OCI-LY3 (cell line): ENCODE results near the gene GAMT.

Source experiments
- H2AFZ ChIP-seq: fragments of 200-600, 300-600 bp; shearing (Covaris generic); 2 replicates; pipeline ENCODE4 v1.6.0; 2014; ENCODE audit warnings: antibody characterized with exemption, low read depth, low read length
- H3K27ac ChIP-seq: fragments of 200-600, 300-600 bp; sonication (generic); 2 replicates; pipeline ENCODE4 v1.5.1; 2014; ENCODE audit warnings: mild to moderate bottlenecking, low read length, moderate library complexity, mixed read lengths
- H3K27me3 ChIP-seq: fragments of 200-600, 300-600 bp; sonication (generic); 2 replicates; pipeline ENCODE4 v1.6.1; 2014; ENCODE audit warnings: low read depth, low read length, mixed read lengths
- H3K36me3 ChIP-seq: fragments of 200-600, 300-600 bp; sonication (generic); replicated peaks from 2 replicates; pipeline ENCODE3; 2014; ENCODE audit warnings: low read depth, low read length, mixed read lengths
- H3K4me1 ChIP-seq: fragments of 300-600, 200-600 bp; sonication (generic); 2 replicates; pipeline ENCODE4 v1.6.1; 2014; ENCODE audit warnings: low read length, mixed read lengths
- H3K4me2 ChIP-seq: fragments of 200-600, 300-600 bp; sonication (generic); 2 replicates; pipeline ENCODE4 v1.6.1; 2014; ENCODE audit warnings: low read length, mixed read lengths
- H3K4me3 ChIP-seq: fragments of 300-600, 200-600 bp; sonication (generic); 2 replicates; pipeline ENCODE4 v1.5.1; 2014; ENCODE audit warnings: antibody characterized with exemption, mild to moderate bottlenecking, low read length, moderate library complexity
- H3K79me2 ChIP-seq: fragments of 300-600, 200-600 bp; shearing (Covaris generic); 2 replicates; pipeline ENCODE4 v1.6.1; 2014; ENCODE audit warnings: mild to moderate bottlenecking, low read length, mixed read lengths
- H3K9ac ChIP-seq: fragments of 300-600, 200-600 bp; shearing (Covaris generic); 2 replicates; pipeline ENCODE4 v1.6.0; 2014; ENCODE audit warnings: mild to moderate bottlenecking, low read length, moderate library complexity
- H3K9me3 ChIP-seq: fragments of 200-600, 300-600 bp; shearing (Covaris generic); 2 replicates; pipeline ENCODE4 v1.6.1; 2014; ENCODE audit warnings: low read length, mixed read lengths; ENCODE audit not compliant: insufficient read depth
- H4K20me1 ChIP-seq: fragments of 200-600, 300-600 bp; sonication (generic); 2 replicates; pipeline ENCODE4 v1.6.1; 2016; ENCODE audit warnings: low read length, mixed read lengths; ENCODE audit not compliant: insufficient read depth
- EZH2phosphoT487 ChIP-seq: fragments of 200-600 bp; shearing (Covaris generic); IDR thresholded peaks from 2 replicates; pipeline ENCODE4 v1.6.1; 2018; ENCODE audit warnings: antibody characterized with exemption, mixed run types, low read depth
- TF ChIP-seq, protein P1 (sequence below): fragments of 200-600, 300-600 bp; sonication (generic); IDR thresholded peaks from 2 replicates; pipeline ENCODE4 v1.5.1; 2014; ENCODE audit warnings: antibody characterized with exemption, low read length, low read depth

Gene GAMT

DNA sequence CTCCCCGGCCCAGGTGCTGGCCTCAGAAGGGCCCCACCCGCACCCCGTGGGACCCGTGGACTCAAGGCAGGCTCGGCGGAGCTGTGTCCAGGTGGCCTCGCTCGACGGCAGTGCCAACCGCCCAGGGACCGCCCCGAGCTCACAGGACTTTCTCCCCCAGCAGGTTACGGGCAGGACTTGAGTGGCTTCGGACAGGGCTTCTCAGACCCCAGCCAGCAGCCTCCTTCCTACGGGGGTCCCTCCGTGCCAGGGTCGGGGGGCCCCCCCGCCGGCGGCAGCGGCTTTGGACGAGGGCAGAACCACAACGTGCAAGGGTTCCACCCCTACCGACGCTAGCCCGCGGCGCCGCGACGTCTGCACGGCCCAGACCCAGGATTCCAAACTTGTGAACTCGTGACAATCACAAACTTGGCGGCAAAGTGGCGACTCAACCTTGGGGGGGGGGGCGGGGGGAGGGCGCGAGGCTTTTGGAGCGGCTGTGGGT is 33.3 kb upstream of the GAMT start:
- Histone ChIP-seq H4K20me1 (peaks cover 36% of the 10 kb centered on the region), H3K4me2 (no peak overlapping the region), H3K9me3 (no peaks in the 10 kb centered on the region), H3K9ac (no peak overlapping the region), H3K79me2 (peaks cover 51% of the 10 kb centered on the region), H3K4me3 (no peak overlapping the region), H3K27ac (no peak overlapping the region), H3K4me1 (peaks cover 13% of the 10 kb centered on the region), H2AFZ (no peak overlapping the region), H3K36me3 (peaks cover 56% of the 10 kb centered on the region), H3K27me3 (no peaks in the 10 kb centered on the region)
- no peak for TF ChIP-seq EZH2phosphoT487
- TF ChIP-seq, protein P1, sequence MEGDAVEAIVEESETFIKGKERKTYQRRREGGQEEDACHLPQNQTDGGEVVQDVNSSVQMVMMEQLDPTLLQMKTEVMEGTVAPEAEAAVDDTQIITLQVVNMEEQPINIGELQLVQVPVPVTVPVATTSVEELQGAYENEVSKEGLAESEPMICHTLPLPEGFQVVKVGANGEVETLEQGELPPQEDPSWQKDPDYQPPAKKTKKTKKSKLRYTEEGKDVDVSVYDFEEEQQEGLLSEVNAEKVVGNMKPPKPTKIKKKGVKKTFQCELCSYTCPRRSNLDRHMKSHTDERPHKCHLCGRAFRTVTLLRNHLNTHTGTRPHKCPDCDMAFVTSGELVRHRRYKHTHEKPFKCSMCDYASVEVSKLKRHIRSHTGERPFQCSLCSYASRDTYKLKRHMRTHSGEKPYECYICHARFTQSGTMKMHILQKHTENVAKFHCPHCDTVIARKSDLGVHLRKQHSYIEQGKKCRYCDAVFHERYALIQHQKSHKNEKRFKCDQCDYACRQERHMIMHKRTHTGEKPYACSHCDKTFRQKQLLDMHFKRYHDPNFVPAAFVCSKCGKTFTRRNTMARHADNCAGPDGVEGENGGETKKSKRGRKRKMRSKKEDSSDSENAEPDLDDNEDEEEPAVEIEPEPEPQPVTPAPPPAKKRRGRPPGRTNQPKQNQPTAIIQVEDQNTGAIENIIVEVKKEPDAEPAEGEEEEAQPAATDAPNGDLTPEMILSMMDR = no peak

DNA sequence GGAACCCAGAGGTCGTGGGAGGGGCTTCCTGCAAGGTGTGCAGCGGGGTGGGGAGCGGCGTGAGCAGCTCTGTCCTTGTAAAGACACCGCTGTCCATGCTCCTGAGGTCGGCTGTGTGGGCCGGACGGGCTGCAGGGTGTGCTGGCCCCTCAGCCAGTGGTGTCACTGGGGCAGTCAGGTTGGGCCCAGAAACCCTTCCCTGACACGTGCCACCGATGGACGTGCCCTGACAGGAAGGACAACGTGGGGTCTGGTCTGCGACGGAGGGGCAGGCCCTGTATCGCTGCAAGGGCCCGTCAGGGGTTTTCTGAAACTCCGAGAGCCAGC is 32.7 kb upstream of the GAMT start:
- H3K36me3 ChIP-seq = peaks cover 56% of the 10 kb centered on the region
- H3K4me3 ChIP-seq = no peak overlapping the region
- H3K27ac ChIP-seq = no peak overlapping the region
- peaks cover 36% of the 10 kb centered on the region for H4K20me1 ChIP-seq
- peaks cover 9% of the 10 kb centered on the region; the same call in 1 of the 2 replicates for H3K4me1 ChIP-seq
- H3K27me3 ChIP-seq = no peaks in the 10 kb centered on the region
- no peaks in the 10 kb centered on the region for H3K9me3 ChIP-seq
- TF ChIP-seq EZH2phosphoT487 = no peak
- TF ChIP-seq, protein P1 = no peak
- H3K4me2 ChIP-seq = no peak overlapping the region
- no peak overlapping the region for H3K9ac ChIP-seq
- H2AFZ ChIP-seq = no peak overlapping the region
- peaks cover 51% of the 10 kb centered on the region for H3K79me2 ChIP-seq

DNA sequence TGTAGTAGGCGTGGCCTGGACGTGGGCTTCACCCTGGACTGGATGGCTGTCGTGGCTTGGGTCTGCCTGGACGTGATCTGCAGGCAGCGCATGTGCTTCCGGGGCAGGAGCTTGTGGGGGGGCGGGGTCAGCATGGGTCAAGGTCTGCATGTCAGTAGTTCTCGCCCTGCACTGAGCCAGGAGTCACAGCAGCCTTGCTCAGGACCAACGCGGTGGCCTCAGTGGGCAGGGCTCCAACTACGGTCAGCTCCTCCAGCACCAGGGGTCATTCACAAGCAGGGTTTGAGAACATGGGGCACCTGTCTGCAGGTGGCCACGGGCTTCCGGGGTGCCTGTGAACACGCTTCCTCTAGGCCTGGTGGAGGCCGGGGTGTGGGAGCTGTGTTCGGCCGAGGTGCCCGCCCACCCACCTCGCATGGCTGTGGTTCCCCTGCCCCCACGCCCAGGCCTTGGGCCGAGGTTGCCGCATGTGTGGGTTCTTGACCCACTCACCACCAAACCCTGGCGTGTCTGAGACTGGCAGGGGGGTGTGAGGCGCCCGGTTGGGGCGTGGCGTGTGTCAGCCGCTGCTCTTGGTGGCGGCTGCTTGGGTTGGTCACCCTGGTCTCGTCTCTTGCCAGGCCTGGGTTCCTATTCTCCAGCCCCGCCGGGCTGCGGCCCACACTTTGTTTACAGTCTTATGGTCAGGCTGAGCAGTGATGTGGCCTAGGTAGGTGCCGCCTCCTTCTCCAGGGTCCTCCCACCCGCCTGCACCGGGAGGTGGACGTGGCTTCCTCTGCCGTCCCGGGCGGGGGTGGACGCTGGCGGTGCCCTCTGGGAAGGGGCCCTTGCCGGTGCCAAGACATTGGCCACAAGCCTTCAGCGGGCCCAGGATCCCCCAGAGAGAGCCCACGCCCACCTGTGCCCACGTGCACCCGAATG is 32.0 kb upstream of the GAMT start:
- H3K36me3 ChIP-seq = peaks cover 60% of the 10 kb centered on the region
- no peak overlapping the region for H3K4me2 ChIP-seq

DNA sequence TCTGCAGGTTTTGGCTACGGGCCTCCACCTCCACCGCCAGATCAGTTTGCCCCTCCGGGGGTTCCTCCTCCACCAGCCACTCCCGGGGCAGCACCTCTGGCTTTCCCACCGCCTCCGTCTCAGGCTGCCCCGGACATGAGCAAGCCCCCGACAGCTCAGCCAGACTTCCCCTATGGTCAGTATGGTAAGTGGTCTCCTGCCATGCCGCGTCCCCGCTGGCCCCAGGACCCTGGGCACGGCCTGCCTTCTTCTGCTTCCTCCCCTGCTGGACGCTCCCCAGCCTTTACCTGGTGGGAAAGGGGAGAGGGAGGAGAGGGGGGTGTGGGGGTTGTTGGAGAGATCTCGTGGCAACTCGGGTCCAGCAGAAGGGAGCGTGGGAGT is 31.2 kb upstream of the GAMT start:
- no peak overlapping the region for H3K4me3 ChIP-seq
- H4K20me1 ChIP-seq = peaks cover 33% of the 10 kb centered on the region; the same call in 1 of the 2 replicates
- H2AFZ ChIP-seq = no peak overlapping the region
- TF ChIP-seq, protein P1 = no peak
- no peak for TF ChIP-seq EZH2phosphoT487
- H3K9ac ChIP-seq = no peak overlapping the region
- peaks cover 4% of the 10 kb centered on the region; the same call in 1 of the 2 replicates for H3K4me1 ChIP-seq
- H3K36me3 ChIP-seq = peaks cover 69% of the 10 kb centered on the region
- H3K27ac ChIP-seq = no peak overlapping the region
- no peak overlapping the region for H3K4me2 ChIP-seq
- no peaks in the 10 kb centered on the region for H3K27me3 ChIP-seq
- peaks cover 53% of the 10 kb centered on the region for H3K79me2 ChIP-seq
- no peaks in the 10 kb centered on the region for H3K9me3 ChIP-seq

More for the DNA sequence above, 32.0 kb upstream of the GAMT start:
- Histone ChIP-seq H3K27ac (no peak overlapping the region), H3K27me3 (no peaks in the 10 kb centered on the region), H4K20me1 (peaks cover 33% of the 10 kb centered on the region; the same call in 1 of the 2 replicates), H3K9ac (no peak overlapping the region), H3K79me2 (peaks cover 49% of the 10 kb centered on the region), H3K4me1 (peaks cover 9% of the 10 kb centered on the region; the same call in 1 of the 2 replicates), H3K9me3 (no peaks in the 10 kb centered on the region), H2AFZ (no peak overlapping the region), H3K4me3 (no peak overlapping the region)
- TF ChIP-seq, protein P1 = no peak
- TF ChIP-seq EZH2phosphoT487 = no peak
